ENCODE measurements around the gene BICD2. TPM values are rescaled to one million over a fixed set of nuclear protein-coding genes. Genes with fewer than 3 reads are reported as not detected.
A peak's percentile ranks its signal among the peaks of the same experiment; 100 is the strongest.

Gene BICD2
- total and polyA plus RNA-seq, 4 donors, result 13.8 to 33.2 (median 26.4) TPM

GRCh38 chr9:92725266-92725545 lies 39.4 kb downstream of the BICD2 start:
- Histone ChIP-seq H3K27me3 (ENCODE audit: control insufficient read depth in 3 of 3, insufficient read depth in 3 of 3, low read length in 2 of 3) (no peaks in the 10 kb centered on the region), H3K27ac (ENCODE audit: low read depth in 1 of 2, low read length in 1 of 2) (no peak overlapping the region), H3K4me3 (no peak overlapping the region), H3K4me1 (ENCODE audit: control insufficient read depth in 5 of 5, insufficient read depth in 5 of 5, low read length in 5 of 5) (peaks cover 0 to 23% (median 0%) of the 10 kb centered on the region in 5 donors), H3K9ac (ENCODE audit: insufficient read depth in 1 of 2, low read length in 2 of 2) (no peak overlapping the region), H3K9me3 (ENCODE audit: control insufficient read depth in 4 of 4, insufficient read depth in 3 of 4, low read length in 3 of 4) (no peaks in the 10 kb centered on the region), H3K36me3 (ENCODE audit: control insufficient read depth in 4 of 4, insufficient read depth in 4 of 4, low read length in 4 of 4) (peaks cover 11 to 33% (median 30%) of the 10 kb centered on the region in 4 donors)
- TF ChIP-seq, protein P1, sequence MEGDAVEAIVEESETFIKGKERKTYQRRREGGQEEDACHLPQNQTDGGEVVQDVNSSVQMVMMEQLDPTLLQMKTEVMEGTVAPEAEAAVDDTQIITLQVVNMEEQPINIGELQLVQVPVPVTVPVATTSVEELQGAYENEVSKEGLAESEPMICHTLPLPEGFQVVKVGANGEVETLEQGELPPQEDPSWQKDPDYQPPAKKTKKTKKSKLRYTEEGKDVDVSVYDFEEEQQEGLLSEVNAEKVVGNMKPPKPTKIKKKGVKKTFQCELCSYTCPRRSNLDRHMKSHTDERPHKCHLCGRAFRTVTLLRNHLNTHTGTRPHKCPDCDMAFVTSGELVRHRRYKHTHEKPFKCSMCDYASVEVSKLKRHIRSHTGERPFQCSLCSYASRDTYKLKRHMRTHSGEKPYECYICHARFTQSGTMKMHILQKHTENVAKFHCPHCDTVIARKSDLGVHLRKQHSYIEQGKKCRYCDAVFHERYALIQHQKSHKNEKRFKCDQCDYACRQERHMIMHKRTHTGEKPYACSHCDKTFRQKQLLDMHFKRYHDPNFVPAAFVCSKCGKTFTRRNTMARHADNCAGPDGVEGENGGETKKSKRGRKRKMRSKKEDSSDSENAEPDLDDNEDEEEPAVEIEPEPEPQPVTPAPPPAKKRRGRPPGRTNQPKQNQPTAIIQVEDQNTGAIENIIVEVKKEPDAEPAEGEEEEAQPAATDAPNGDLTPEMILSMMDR (IDR thresholded peaks at IDR 0.05; ENCODE audit: control extremely low read depth, extremely low read depth), result no peak
- 95 to 97% methylated on average over 4 of the region's 4 CpGs for WGBS, 2 donors
- ATAC-seq (ENCODE audit: insufficient read depth, low FRiP score) (no peak), DNase-seq (peak in 1 of 3 donors; percentile 3)

DNA sequence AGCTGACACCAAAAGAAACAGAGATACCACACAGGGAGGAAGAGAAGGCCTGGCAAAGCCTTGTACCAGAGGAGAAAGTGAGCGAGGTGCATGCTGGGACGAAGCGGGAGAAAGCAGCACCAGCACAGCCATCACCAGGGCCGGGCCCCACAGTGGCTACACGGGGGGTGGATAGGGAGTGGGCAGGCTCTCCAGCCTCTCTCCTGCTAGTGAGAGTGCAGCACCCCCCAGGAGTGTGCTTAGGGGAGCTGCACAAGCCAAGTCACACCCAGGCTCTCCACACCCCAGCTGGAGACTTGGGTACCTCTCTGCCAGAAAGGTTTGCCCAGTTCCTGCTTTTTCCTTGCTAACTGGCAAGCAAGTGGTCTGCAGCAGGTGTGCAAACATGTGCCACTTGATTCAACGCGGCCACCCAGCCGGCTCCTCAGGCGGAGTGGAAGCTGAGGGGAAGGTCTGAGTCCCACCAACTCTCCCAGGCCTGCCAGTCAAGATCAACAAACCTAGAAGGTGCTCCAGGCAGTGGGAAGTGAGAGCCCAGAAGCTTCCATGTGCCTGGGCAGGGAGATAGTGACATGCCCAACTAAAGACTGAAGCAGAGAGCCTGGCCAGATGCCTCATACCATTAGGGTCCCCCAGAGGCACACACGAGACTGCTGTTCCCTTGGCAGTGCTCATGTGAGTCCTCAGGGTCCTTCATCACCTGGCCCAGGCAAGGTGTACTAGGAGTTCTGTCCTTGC lies 39.9 kb downstream of the BICD2 start:
- H3K27me3 ChIP-seq (ENCODE audit: control insufficient read depth in 3 of 3, insufficient read depth in 3 of 3, low read length in 2 of 3), result no peaks in the 10 kb centered on the region
- H3K27ac ChIP-seq (ENCODE audit: low read depth in 1 of 2, low read length in 1 of 2), result peak overlapping the region in 1 of 2 donors; percentile 12
- peaks cover 11 to 39% (median 35%) of the 10 kb centered on the region in 4 donors for H3K36me3 ChIP-seq (ENCODE audit: control insufficient read depth in 4 of 4, insufficient read depth in 4 of 4, low read length in 4 of 4)
- H3K4me1 ChIP-seq (ENCODE audit: control insufficient read depth in 5 of 5, insufficient read depth in 5 of 5, low read length in 5 of 5), result peaks cover 0 to 21% (median 0%) of the 10 kb centered on the region in 5 donors
- 74 to 93% methylated on average over 10 of the region's 10 CpGs for WGBS, 2 donors
- no peak overlapping the region for H3K4me3 ChIP-seq
- H3K9ac ChIP-seq (ENCODE audit: insufficient read depth in 1 of 2, low read length in 2 of 2), result no peak overlapping the region
- ATAC-seq (ENCODE audit: insufficient read depth, low FRiP score), result no peak
- TF ChIP-seq, protein P1 (IDR thresholded peaks at IDR 0.05; ENCODE audit: control extremely low read depth, extremely low read depth), result no peak
- peak in 2 of 3 donors; percentile 38 to 53 for DNase-seq
- no peaks in the 10 kb centered on the region for H3K9me3 ChIP-seq (ENCODE audit: control insufficient read depth in 4 of 4, insufficient read depth in 3 of 4, low read length in 3 of 4)

GRCh38 chr9:92723801-92724323 lies 40.8 kb downstream of the BICD2 start:
- 74 to 89% methylated on average over 9 of the region's 9 CpGs for WGBS, 2 donors
- TF ChIP-seq, protein P1 (IDR thresholded peaks at IDR 0.05; ENCODE audit: control extremely low read depth, extremely low read depth), result no peak
- H3K36me3 ChIP-seq (ENCODE audit: control insufficient read depth in 4 of 4, insufficient read depth in 4 of 4, low read length in 4 of 4), result peaks cover 16 to 46% (median 39%) of the 10 kb centered on the region in 4 donors
- H3K4me1 ChIP-seq (ENCODE audit: control insufficient read depth in 5 of 5, insufficient read depth in 5 of 5, low read length in 5 of 5), result peaks cover 0 to 21% (median 0%) of the 10 kb centered on the region in 5 donors
- no peaks in the 10 kb centered on the region for H3K9me3 ChIP-seq (ENCODE audit: control insufficient read depth in 4 of 4, insufficient read depth in 3 of 4, low read length in 3 of 4)
- peak overlapping the region in 1 of 2 donors; percentile 23 for H3K27ac ChIP-seq (ENCODE audit: low read depth in 1 of 2, low read length in 1 of 2)
- ATAC-seq (ENCODE audit: insufficient read depth, low FRiP score) (no peak), DNase-seq (peak in 1 of 3 donors; percentile 6)
- no peak overlapping the region for H3K9ac ChIP-seq (ENCODE audit: insufficient read depth in 1 of 2, low read length in 2 of 2)
- no peak overlapping the region for H3K4me3 ChIP-seq
- no peaks in the 10 kb centered on the region for H3K27me3 ChIP-seq (ENCODE audit: control insufficient read depth in 3 of 3, insufficient read depth in 3 of 3, low read length in 2 of 3)
